Suppressor macrophage (primary cell): ENCODE results near the gene GPR84.

Experiments
- DNase-seq, 4 experiments: peaks; one replicate each; pipeline ENCODE4 v3.0.0-alpha.2; 2020 to 2022
- total RNA-seq, 17 experiments: gene quantifications; one replicate each; lab custom pipeline; 2026; ENCODE audit warnings: mixed read lengths in 6 of 17, inconsistent platforms in 3 of 17; lab: John Stamatoyannopoulos, UW

Gene GPR84
- total RNA-seq = 11.1 to 133 (median 27.3) reads per million in 17 experiments

- DNase-seq = peak; percentile 84 to 93 (median 89)
These were observed at the start of gene GPR84 for GRCh38 chr12:54364413-54364812. GPR84 (minus strand) TSS chr12:54364486; CDS start chr12:54363851, 635 bp downstream.

DNA sequence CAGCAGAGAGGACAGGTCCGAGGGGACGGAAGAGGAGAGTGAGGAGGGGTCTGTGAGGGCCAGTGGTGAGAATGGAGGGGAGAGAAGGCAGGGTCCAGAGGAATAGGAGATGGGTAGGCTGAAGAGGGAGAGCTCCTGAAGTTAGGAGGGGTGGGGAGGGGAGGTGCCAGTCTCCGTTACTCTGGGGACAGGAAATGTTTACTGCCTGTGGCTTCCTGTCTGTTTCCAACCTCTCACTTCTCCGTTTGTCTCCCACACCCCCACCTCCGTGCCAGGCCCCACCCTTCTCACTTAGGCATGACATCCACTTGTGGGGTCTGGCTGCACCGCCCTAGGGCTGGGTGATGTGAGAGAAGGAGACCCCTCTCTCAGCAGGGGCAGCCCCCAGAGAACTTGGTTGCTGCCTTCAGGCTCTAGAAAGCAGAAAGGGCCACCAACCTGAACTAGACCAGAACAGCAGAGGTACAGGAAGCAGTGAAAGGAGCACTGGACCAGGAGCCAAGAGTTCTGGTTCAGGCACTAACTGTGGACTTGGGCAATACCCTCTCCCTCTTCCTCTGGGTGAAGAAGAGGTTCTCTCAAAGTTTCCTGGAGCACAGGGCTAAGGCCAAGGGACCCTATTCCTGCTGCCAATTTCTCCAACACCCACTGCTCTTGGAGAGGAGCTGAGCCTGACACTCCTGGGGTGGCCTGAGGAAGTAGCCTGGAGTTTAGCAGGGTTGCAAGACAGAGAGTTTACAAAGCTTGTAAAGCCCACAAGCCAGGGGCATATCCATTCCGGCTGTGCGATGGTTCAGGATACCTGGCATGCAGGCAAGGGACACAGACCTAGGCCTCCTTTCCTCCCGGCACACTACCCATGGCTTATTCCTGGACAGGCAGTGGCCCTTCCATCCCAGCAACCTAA lies 49.3 kb upstream of the GPR84 start:
- peak; percentile 53 to 81 (median 74) for DNase-seq

GRCh38 chr12:54412786-54413185 lies 48.5 kb upstream of the GPR84 start:
- DNase-seq = peak in 1 of 4 experiments; percentile 20

DNA sequence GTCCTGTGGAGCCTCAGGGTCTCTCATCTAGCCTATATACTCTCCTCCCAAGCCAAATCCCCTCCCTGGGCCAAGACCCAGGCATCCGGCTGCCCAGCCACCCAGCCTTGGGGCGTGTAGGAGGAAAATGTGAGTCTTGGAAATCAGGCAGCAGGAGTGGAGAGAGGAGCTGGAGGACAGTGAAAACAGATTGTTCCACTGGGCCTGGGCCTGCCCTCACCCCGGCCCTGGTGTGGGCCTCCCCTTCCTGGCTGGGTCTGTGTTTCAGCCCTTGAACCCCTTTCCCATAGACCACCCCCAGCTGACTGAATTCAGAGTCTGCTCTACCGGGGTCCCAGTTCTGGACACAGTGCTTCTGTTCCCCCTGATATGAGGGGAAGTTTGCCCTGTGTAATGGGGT lies 48.1 kb upstream of the GPR84 start:
- DNase-seq = peak in 1 of 4 experiments; percentile 26

- DNase-seq = peak; percentile 94 to 99 (median 96)
These were observed 47.3 kb upstream of the GPR84 start for GRCh38 chr12:54411391-54412241.

GRCh38 chr12:54409267-54409666 lies 45.0 kb upstream of the GPR84 start:
- no peak for DNase-seq

DNA sequence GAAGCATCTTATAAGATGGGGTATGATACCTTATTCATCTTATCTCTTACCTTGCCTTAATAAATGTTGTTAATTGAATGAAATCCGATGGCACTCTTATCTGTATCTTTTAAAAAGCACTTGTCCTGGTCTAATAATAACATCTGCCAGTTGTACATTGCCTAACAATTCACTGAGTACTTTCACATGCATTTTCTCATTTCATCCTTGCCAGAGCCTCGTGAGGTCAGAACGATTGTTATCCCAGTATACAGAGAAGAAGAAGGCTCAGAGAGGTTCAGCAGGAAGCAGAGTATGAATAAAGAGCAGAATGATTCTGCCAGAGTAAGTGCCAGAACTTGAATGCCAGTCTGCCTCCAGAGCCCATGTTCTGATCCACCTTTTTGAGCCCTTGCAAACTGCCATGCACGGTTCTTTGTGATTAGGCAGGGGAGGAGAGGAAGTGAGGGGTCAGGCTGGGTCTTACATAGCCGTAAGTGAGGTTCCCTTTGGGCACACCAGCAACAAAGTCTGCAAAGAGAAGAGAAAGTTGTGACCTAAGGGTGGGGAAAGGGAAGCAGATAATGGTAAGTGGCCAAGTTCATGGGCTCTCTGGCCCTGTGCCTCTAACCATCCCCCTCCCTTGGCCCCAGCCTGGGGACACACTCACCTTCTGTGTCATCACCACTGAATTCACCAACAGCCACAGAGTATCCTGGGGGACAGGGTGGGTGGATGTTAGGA lies 43.1 kb upstream of the GPR84 start:
- DNase-seq = peak; percentile 55 to 83 (median 78)

- DNase-seq = no peak
These were observed 41.3 kb upstream of the GPR84 start for GRCh38 chr12:54405573-54405972.

DNA sequence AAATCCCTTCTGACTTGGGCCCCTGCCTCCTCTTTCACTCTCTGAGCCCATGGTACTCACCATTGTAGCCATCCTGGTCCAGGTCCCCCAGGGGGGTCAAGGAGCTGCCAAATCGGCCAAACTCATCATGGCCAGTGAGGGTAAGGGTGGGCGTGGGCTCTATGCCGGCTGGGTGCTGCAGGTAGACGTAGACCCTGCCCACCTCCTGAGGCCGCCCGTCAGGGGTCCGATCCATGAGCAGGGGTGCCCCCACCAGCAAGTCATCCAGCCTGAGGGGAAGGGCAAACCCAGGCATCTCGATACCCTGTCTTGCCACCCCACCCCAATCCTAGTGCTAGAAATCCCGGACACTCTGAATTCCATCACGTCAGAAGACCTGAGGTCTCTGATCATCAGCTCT lies 40.8 kb upstream of the GPR84 start:
- no peak for DNase-seq

GRCh38 chr12:54404061-54405004 lies 40.0 kb upstream of the GPR84 start:
- DNase-seq = peak; percentile 75 to 85 (median 80)

- no peak for DNase-seq
These were observed 36.8 kb upstream of the GPR84 start for GRCh38 chr12:54401119-54401518.

DNA sequence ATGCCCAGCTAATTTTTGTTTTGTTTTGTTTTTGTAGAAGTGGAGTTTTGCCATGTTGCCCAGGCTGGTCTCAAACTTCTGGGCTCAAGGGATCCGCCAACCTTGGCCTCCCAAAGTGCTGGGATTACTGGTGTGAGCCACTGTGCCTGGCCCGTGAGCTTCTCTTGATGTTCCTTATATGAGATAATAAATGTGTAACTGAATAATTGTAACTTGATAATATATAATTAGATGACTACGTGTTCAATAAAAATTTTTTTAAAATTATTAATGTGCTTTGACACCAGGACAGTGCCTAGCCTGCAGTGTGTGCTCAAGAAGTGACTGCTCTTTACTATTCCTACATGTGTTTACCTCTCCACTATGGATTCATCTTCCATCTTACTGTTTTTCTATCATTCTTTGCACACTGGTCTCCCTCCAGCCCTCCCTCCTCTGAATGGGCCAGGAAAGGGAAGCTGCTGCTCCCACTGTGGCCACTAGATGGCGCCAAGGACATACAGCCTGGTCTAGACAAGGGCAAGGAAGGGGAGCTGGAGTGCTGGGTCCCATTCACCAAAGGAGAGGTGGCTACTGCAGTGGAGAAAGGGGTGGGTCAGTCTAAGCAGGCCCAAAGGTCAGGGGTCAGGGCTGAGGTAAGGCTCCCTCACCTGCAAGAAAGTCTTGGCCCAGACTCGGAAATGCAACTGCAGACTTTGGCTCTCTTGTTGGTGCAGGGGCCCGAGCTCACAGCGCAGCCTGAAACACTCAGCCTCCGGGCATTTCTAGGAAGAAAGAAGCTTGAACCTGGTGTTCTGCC lies 34.9 kb upstream of the GPR84 start:
- peak; percentile 88 to 95 (median 90) for DNase-seq

DNA sequence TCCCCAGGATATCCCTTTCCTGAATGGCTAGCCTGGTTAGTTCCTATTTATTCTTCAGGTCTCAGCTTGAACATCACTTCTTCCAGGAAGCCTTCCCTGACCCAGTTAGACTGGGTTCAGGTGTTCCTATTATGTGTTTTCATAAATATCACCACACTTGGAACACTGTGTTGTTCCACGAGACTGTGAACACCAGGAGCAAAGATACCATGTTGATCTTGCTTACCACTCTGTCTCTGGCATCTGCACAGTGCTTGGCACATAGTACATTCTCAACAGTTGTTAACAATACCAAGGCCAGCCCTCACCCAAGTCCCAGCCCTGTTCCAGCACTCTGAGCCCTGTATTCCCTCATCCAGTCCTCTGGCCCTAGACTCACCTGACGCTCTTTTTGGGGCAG lies 33.9 kb upstream of the GPR84 start:
- no peak for DNase-seq

DNA sequence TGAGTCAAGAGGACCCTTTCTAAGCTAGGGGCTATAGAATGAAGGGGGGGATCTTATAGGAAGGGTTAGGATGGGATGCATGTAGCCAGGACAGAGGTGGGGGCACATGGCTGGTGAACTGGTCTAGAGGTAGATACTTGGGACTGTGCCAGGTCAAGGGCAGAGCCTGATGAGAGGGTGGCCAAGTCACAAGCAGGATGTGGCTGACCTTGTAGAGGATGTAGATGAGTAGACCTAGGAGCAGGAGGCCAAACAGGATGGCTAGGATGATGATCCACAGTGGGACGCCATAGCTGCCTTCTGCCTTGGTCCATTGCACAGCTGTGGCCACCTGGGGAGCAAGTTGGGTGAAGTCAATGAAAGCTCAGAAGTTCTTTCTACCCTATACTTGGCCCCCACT lies 32.9 kb upstream of the GPR84 start:
- no peak for DNase-seq

DNA sequence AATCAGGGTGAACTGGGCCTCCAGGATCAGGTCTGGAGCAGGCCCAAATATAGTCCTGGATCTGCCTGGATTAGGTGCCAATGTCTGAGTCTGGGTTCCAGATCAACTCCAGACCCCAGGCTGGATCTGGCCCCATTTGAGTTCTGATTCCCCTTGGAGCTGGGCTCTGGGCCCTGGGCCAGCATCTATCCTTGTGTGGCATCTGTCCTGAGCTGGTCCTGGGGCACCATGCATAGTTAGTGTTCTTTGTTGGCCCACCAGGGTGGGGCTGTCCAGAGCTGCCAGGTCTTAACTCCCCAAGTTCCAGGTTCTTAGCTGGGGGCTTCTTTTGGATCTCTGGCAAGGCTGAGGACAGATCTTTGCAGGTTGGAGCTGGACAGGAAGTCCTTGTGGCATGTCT lies 31.3 kb upstream of the GPR84 start:
- DNase-seq = no peak

DNA sequence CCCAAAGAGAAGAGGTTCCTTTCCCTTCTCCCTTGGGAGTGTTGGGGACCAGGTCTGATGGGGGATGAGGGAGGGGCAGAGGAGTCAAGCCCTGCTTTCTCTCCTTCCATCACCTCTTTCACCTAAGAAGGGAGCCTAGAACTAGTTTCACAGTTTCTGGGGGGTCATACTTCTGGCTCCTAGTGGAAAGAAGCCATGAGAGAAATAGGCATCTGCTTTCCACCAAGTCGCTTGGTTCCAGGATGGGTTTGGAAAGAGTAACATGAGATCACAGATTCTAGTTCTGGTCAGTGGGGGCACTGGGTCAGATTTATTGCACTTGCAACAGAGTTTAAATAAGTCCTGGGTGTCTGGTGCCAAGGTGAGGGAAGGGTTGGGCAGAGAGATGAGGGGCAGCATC lies 30.7 kb upstream of the GPR84 start:
- DNase-seq = no peak

DNA sequence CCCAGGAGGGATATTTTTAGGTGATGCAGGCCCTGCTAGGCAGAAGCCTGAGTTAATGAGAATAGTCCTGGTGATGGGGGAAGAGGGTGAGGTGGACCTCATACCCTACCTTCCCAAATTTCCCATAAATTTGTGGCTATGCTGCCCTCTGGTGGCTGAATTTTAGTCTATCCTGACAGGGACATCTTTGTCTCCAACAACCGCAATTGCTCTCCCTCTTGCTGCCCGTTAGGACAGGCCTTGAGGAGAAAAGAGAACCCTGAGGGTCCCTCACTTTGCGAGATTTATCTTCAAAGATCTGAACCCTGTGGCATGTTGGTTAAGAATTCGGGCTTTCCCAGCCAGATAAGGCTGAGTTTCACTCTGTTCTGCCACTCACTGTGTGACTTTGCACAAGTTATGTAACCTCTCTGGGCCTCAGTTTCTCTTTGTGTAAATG lies 30.0 kb upstream of the GPR84 start:
- peak; percentile 78 to 90 (median 86) for DNase-seq

- peak; percentile 49 to 68 (median 56) for DNase-seq
These were observed 29.5 kb upstream of the GPR84 start for GRCh38 chr12:54393743-54394142.

DNA sequence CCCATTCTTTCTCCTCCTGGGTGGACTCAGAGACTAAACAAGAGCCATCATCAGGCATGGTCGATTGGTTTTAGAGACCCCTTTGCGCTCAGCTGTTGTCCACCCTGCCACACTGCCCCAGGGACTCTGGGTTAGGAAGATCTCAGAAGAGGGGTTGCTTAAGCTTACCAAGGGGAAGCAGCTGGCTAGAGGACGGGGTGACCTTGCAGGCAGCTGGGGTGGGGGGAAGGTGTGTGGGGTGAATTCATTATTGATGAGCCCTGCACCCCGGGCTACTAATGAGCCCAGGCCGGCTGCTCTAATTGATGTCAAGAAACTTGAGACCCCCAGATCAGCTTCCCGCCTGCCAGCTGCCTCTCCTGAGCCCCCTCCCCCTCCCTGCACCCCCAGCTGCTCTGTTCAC lies 28.9 kb upstream of the GPR84 start:
- no peak for DNase-seq

- DNase-seq = no peak
These were observed 28.4 kb upstream of the GPR84 start for GRCh38 chr12:54392485-54393206.
